ENCODE results near the gene MTCH1. TPM values are rescaled to one million over a fixed set of nuclear protein-coding genes. Genes with fewer than 3 reads are reported as not detected.

MTCH1 gene
- polyA plus RNA-seq, 6 donors from 2014 or later = 69.5 to 89.8 (median 88.3) TPM

DNA sequence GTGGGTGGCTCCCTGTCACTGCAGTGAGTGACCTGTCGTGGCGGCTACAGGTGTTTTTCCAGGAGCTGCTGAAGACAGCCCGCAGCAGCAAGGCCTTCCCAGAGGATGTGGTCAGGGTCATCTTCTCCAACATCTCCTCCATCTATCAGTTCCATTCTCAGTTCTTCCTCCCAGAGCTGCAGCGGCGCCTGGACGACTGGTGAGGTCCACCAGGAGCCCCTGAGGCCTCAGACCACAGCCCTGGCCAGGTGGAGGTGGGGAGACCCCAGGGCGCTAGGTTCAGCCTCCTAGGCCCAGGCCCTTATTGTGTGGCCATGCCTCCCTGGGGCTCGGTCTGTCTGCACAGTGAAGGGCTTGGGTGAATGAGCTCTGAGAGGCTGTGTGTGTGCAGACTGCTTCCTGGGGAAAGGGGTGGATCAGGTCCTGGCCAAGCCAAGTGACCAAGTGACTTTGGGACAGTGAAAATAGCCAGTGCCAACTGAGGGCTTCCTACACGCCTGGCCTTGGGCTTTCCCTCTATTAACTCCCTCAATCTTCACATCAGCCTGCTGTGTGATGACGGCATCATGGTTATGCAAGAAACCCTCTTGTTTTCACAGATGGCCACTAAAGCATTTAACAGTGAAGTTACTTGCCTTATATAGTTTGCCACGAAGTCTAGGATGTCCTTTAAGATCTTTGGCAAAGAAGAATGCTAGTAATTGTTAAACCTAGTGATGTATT is 25.8 kb upstream of the MTCH1 start:
- Mint-ChIP-seq H3K4me1 (peaks cover 41 to 50% (median 50%) of the 10 kb centered on the region in 3 donors), H3K27ac (peak overlapping the region in 3 of 6 donors; percentile 50 to 76 (median 56)), H3K4me3 (peak overlapping the region in 1 of 8 donors; percentile 41), H3K27me3 (no peaks in the 10 kb centered on the region), H3K9me3 (no peaks in the 10 kb centered on the region), H3K36me3 (peaks cover 0 to 6% of the 10 kb centered on the region in 2 donors)
- ATAC-seq (ENCODE audit: low read depth in 2 of 2) (no peak), DNase-seq (no peak)

DNA sequence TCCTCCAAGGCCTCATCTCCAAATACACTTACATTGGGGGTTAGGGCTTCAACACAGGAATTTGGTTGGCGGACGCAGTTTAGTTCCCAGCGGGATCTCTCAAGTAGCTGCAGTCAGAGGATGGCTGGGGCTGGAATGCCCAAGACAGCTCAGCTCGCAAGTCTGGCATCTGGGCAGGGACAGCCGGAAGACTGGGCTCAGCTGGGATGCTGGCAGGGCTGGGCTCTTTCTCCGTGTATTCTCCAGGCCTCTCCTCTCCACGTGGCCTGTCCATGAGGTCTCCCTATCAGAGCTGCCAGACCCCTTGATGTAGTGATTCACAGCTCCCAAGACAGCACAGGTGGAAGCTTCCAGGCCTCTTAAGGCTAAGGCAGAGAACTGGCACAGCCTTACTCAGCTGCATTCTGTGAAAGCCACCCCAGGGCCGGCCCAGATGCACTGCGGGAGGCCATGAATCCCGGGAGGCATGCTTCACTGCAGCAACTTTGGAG is 24.5 kb upstream of the MTCH1 start:
- Mint-ChIP-seq H3K4me1 (peaks cover 51 to 59% (median 59%) of the 10 kb centered on the region in 3 donors), H3K36me3 (peaks cover 6 to 13% of the 10 kb centered on the region in 2 donors), H3K9me3 (no peaks in the 10 kb centered on the region), H3K27ac (peak overlapping the region in 4 of 6 donors; percentile 12 to 69 (median 59)), H3K4me3 (peak overlapping the region in 4 of 8 donors; percentile 30 to 58 (median 42)), H3K27me3 (no peaks in the 10 kb centered on the region)
- DNase-seq (no peak), ATAC-seq (ENCODE audit: low read depth in 2 of 2) (no peak)

DNA sequence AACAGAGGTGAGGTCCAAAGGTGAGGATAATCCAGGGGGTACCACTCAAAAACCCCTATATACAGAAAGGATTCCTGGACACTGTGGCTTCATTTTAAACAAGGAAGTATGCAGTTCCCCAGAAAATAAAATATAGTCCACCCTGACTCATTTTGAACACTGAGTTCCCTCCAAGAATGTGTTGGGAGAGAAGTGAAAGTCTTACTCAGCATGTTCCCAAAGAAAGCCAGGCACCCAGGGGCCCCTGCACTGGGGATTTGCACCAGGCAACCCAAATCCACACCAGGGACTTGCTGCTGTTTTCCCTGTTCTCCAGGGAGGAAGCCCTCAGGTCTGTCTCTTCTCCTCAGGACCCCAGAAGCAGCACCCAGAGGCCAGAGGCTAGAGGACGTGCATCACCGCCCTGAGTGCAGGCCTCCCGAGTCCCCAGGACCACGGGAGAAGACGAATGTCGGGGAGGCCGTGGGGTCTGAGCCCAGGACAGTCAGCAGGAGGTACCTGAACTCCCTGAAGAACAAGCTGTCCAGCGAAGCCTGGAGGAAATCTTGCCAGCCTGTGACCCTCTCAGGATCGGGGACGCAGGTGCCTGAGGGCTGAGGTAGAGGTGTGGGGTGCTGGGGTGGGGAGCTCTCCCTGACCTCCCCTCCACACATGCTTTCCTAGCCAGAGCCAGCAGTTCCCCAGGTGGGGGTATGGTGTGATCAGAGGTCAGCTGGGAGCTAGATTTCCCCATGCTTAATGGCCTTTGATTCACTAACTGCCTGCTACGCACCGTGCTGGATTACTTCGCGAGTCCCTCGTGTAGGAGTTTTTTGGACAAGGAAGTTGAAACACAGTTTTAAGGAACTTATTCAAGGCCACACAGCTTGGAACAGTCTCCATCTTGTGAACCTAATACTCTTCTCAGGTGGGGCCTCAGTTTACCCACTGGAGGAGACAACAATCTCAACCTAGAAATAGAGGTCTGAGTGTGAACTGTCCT is 22.8 kb upstream of the MTCH1 start:
- peaks cover 61 to 75% (median 74%) of the 10 kb centered on the region in 3 donors for H3K4me1 Mint-ChIP-seq
- no peak for DNase-seq
- H3K27me3 Mint-ChIP-seq = no peaks in the 10 kb centered on the region
- no peaks in the 10 kb centered on the region for H3K9me3 Mint-ChIP-seq
- peak overlapping the region in 5 of 6 donors; percentile 32 to 96 (median 93) for H3K27ac Mint-ChIP-seq
- H3K4me3 Mint-ChIP-seq = peak overlapping the region; percentile 97 to 100 (median 100)
- no peak for ATAC-seq (ENCODE audit: low read depth in 2 of 2)
- H3K36me3 Mint-ChIP-seq = peaks cover 6 to 14% of the 10 kb centered on the region in 2 donors

DNA sequence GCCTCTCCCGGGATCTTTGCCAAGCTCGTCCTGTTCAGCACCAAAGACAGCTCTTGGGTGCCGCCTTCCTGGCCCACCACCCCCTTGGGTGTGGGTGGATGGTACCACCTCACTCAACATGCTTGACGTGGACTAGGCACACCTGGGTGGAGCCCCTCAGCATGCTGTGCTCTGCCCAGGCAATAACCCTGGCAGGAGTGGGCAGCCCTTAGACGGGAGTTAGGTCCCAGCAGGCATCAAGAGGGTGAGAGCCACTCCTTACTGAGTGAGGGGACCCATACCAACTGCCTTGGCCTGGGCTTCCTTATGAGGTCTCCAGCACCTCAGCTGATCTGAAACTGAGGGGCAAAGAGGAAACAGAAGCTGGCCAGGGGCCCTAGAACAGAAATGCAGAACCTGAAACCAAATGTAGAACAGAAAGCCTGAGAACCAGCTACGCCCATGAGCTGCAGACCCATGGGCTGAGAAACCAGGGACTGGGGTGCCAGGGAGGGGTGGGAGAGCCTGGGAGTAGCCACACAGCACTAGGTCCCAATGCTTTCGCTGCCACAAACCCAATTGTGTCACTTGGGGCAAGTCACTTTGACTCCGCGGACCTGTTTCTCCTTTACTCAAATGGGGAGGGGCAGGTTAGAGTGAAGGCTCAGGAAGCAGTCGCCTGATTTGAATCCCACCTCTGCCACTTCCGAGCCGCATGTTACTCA is 21.5 kb upstream of the MTCH1 start:
- DNase-seq (peak; percentile 80), ATAC-seq (ENCODE audit: low read depth in 2 of 2) (peak; percentile 63 to 65)
- Mint-ChIP-seq H3K27ac (peak overlapping the region; percentile 69 to 98 (median 94)), H3K4me1 (peaks cover 65 to 83% (median 79%) of the 10 kb centered on the region in 3 donors), H3K27me3 (no peaks in the 10 kb centered on the region), H3K4me3 (peak overlapping the region; percentile 97 to 100 (median 100)), H3K36me3 (peaks cover 6 to 14% of the 10 kb centered on the region in 2 donors), H3K9me3 (no peaks in the 10 kb centered on the region)

DNA sequence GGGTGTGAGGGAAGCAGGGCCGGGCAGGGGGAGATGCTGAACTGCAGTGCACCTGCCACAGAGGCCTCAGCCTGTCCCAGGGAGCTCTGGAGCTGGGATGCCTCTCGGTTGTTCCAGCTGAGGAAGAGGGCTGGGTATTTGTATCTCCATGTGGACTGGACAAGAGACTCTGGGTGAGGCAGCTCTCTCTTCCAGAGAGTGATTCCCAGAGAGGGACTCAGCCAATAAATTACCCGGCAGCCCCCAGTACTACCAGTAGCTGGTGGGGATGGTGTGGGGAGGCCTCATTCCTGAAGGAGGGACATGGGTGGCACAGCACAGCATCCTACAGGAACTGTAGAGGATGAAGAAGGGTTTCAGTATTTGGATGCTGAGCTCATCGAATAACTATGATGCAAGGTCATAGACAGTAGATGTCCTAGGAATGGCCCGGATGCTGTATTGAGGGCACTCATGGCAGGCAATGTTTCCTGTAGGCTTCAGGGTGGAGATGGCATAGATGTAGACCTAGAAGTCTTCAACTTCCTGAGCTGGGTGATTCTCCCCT is 20.9 kb upstream of the MTCH1 start:
- DNase-seq (no peak), ATAC-seq (ENCODE audit: low read depth in 2 of 2) (no peak)
- Mint-ChIP-seq H3K9me3 (no peaks in the 10 kb centered on the region), H3K27me3 (no peaks in the 10 kb centered on the region), H3K4me1 (peaks cover 71 to 86% (median 85%) of the 10 kb centered on the region in 3 donors), H3K27ac (peak overlapping the region; percentile 93 to 98 (median 94)), H3K4me3 (peak overlapping the region; percentile 97 to 100 (median 100)), H3K36me3 (peaks cover 6 to 14% of the 10 kb centered on the region in 2 donors)

DNA sequence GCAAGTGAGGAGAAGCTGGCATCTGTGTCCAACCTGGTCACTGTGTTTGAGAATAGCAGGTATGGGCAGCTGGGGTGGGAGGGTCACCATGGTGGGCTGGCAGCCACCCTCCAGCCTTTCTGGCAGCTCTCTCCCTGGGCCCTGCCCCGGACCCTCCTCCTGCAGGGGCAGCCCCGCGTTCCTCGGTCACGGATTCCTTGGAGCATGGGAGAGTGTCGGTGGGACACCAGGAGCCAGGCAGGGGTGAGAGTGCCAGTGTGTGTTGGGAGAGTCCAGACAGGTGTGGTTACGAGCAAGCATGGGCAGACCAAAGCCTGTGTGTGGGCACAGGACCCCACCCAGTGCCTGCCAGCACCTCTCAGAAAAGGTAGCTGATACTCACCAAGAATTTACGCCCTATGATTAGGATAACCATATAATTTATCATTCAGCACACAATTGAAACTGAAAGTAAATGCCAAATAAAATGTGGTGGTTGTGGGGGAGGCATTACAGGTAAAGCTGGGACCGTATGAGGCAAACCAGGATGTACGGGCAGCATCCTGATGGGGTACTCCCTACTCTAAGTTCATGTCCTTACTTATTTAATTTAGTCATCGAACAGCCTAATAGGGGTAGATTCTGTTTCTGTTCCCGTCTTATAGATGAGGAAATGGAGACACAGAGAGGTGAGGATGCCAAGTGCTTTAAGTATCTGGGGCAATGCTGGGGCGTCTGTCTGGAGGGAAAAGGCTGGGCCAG is 20.0 kb upstream of the MTCH1 start:
- peak overlapping the region; percentile 93 to 99 (median 96) for H3K27ac Mint-ChIP-seq
- no peak for DNase-seq
- H3K4me1 Mint-ChIP-seq = peaks cover 70 to 88% (median 85%) of the 10 kb centered on the region in 3 donors

DNA sequence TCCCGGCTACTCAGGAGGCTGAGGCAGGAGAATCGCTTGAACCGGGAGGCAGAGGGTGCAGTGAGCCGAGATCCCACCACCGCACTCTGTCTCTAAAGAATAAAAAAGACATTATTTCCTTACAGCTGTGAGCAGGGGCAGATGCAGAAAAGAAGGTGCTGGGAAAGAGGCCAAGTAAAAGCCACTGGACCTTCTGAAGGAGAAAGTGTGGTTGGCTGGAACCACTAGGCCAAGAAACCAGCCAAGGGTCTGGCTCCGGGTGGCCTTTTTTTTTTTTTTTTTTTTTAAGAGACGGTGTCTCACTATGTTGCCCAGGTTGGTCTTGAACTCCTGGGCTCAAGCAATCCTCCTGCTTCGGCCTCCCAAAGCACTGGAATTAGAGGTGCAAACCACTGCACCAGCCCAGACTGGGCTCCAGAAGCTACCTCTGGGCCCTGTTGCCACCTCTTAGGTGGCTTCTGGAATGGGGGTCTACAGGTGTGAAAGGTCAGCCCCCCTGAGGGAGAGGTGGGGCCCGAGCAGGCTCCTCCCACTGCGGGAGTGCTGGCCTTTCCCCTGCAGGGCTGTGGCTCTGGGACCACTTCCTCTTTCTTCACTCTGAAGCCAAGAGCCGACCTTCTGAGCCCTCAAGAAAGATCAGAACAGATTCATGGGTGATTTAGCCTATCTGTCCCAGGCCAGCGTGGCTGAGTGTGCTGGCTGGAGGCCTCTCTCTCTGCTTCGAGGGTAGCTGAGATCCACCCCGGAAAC is 19.2 kb upstream of the MTCH1 start, which contains the start of gene FGD2:
Gene FGD2, plus strand, starts transcription at position 595 of the 750 bp plus-strand sequence. CDS start 163 bp downstream, outside the sequence.
- Mint-ChIP-seq H3K27me3 (no peaks in the 10 kb centered on the region), H3K4me1 (peaks cover 73 to 92% (median 84%) of the 10 kb centered on the region in 3 donors), H3K27ac (peak within 1 kb of the TSS; percentile 93 to 99 (median 96))

More for the DNA sequence above, 20.0 kb upstream of the MTCH1 start:
- H3K27me3 Mint-ChIP-seq = no peaks in the 10 kb centered on the region
- H3K36me3 Mint-ChIP-seq = peaks cover 6 to 14% of the 10 kb centered on the region in 2 donors
- no peaks in the 10 kb centered on the region for H3K9me3 Mint-ChIP-seq
- ATAC-seq (ENCODE audit: low read depth in 2 of 2) = peak; percentile 3 to 4
- H3K4me3 Mint-ChIP-seq = peak overlapping the region; percentile 97 to 100 (median 100)

DNA sequence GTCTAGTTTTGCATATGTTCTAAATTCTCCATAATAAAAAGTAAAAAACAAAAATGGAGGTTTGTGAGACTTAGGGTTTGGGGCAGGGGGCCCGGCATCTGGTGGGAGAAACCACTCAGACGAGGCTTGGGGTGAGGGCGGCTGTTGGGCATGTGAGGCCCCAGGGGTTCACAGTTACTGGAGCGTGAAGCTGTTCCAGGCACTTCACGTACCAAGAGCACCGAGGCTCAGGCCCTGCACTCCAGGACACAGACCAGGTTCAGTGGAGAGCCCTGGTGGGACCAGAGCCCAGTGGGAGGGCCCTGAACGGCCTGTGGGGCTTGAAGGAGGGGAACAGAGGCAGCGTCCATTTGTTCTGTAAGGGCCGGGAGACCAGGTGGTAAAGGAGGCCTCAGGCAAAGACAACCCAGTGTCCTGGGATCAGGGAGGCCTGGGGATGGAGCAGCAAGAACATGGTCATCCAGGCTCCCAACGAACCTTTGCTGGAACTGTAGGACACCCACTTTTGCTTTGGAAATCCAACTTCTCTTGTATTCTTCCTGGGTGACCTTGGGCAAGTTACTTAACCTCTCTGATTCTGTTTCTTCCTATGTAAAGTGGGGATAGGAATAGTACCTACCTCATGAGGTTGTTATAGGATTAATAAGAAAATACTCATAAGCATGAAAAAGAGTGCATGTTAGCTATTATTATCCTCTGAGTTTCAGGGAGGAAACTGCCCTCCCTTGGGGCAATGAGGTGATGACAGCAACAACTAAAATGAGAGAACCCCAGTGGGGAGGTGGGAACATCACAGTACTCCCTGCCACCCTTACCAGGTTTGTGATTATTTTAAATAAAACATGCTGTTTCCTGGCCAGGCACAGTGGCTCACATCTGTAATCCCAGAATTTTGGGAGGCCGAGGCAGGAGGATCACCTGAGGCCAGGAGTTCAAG is 18.3 kb upstream of the MTCH1 start:
- H3K36me3 Mint-ChIP-seq = peaks cover 6 to 14% of the 10 kb centered on the region in 2 donors
- no peaks in the 10 kb centered on the region for H3K27me3 Mint-ChIP-seq
- peak; percentile 63 to 64 for ATAC-seq (ENCODE audit: low read depth in 2 of 2)
- H3K4me3 Mint-ChIP-seq = peak overlapping the region; percentile 90 to 100 (median 100)
- H3K9me3 Mint-ChIP-seq = no peaks in the 10 kb centered on the region
- H3K27ac Mint-ChIP-seq = peak overlapping the region; percentile 88 to 99 (median 96)
- peak; percentile 73 for DNase-seq
- peaks cover 76 to 90% (median 90%) of the 10 kb centered on the region in 3 donors for H3K4me1 Mint-ChIP-seq

More for the DNA sequence above, 19.2 kb upstream of the MTCH1 start, which contains the start of gene FGD2:
- peak within 1 kb of the TSS; percentile 97 to 100 (median 100) for H3K4me3 Mint-ChIP-seq
- H3K9me3 Mint-ChIP-seq = no peaks in the 10 kb centered on the region
- peaks cover 6 to 14% of the 10 kb centered on the region in 2 donors for H3K36me3 Mint-ChIP-seq
- peak; percentile 82 for DNase-seq
- ATAC-seq (ENCODE audit: low read depth in 2 of 2) = peak; percentile 75 to 80

DNA sequence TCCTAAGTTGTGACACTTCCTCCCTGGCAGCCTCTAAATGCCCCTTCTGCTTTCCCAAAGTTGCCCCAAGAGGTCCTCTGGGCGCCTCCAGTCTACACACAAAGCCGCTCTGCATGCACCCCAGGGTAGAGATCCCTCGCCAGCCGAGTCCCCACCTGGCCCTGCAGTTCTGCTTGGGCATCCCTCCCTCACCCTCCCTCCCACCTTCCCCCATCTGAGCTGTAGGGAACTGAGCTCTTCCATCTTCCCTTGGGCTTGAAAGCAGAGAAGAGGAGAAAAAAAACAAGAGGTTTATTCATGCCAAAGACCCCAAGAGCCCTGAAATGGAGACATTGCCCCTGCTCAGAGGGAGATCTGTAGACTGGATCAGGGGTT is 13.7 kb upstream of the MTCH1 start:
- ATAC-seq (ENCODE audit: low read depth in 2 of 2) (no peak), DNase-seq (no peak)
- peaks cover 46 to 67% (median 56%) of the 10 kb centered on the region in 3 donors for H3K4me1 Mint-ChIP-seq
- no peaks in the 10 kb centered on the region for H3K27me3 Mint-ChIP-seq
- H3K4me3 Mint-ChIP-seq = no peak overlapping the region
- peak overlapping the region in 2 of 6 donors; percentile 77 to 89 for H3K27ac Mint-ChIP-seq
- H3K36me3 Mint-ChIP-seq = no peaks in the 10 kb centered on the region
- H3K9me3 Mint-ChIP-seq = no peaks in the 10 kb centered on the region

DNA sequence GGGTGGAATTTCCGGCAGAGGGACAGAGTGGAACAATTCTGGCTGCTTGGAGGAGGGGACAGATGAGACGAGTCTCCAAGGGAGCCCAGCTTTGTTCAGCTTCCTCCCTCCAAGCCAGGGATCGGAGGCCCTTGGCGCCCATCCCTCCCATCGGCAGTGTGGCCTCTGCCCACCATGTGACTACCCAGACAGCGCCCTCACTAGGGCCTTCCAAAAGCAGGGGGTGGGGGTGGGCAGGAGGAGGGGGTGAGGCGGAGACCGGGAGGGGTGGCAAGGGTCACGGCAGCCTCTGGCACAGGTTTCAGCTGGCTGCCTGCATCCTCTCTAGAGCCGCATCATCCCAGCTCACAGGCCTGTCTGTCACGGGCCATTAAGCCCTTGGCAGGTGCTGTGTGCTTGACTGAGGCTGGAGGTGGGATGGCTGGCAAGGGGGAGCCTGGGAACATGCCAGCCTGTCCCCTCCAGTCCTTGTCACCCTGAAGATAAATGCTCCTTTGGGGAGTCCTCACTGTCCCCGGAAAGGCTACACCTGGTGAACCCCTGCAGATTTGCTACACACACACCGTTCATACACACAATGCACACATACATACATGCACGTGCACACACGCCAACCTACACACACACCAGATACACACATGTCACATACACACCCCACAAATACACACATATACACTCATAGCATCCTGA is 13.2 kb upstream of the MTCH1 start:
- peak overlapping the region in 2 of 6 donors; percentile 54 to 87 for H3K27ac Mint-ChIP-seq
- H3K36me3 Mint-ChIP-seq = no peaks in the 10 kb centered on the region
- H3K4me1 Mint-ChIP-seq = peaks cover 42 to 62% (median 51%) of the 10 kb centered on the region in 3 donors
- DNase-seq = no peak
- H3K27me3 Mint-ChIP-seq = no peaks in the 10 kb centered on the region
- H3K9me3 Mint-ChIP-seq = no peaks in the 10 kb centered on the region
- no peak overlapping the region for H3K4me3 Mint-ChIP-seq
- ATAC-seq (ENCODE audit: low read depth in 2 of 2) = peak; percentile 23 to 40
